GM19238 (cell line): ENCODE results near the gene TAS2R10.
"Not testable (repeated sequence)": the region's sequence is repeated elsewhere in the genome, so short reads cannot be mapped to it uniquely, and the experiment has no call there.

Experiments
- DNase-seq: peaks from one replicate; pipeline ENCODE4 v3.0.0; 2011; ENCODE audit warnings: low spot score; ENCODE audit not compliant: insufficient read length

The TAS2R10 gene, protein sequence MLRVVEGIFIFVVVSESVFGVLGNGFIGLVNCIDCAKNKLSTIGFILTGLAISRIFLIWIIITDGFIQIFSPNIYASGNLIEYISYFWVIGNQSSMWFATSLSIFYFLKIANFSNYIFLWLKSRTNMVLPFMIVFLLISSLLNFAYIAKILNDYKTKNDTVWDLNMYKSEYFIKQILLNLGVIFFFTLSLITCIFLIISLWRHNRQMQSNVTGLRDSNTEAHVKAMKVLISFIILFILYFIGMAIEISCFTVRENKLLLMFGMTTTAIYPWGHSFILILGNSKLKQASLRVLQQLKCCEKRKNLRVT

DNA sequence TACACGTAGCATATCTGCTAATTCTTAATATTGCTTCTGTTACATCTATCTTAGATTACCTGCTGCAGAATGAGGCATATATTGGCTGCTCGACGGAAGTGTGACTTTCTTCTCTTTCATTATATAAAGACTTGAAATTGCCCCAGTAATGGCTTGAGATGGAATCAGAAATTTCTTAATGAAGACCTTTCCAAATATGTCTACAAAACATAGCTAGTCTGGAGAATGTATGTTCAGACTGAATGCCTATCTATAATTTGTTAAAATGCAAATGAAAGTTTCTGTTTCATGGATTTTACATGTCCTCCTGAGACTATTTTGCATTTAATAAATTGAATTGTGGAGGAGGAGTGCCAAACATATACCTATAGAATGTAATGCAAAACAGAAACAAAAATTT, at the start of gene TAS2R10:
TSS of gene TAS2R10 (minus strand) at position 101 of the 400 bp plus-strand sequence. CDS start at position 12, 89 bp downstream.
- no peak for DNase-seq

- no peak for DNase-seq
Observed at GRCh38 chr12:10873378-10873777, 47.2 kb upstream of the TAS2R10 start.

- DNase-seq: no peak
Observed at GRCh38 chr12:10867381-10867780, 41.2 kb upstream of the TAS2R10 start.

DNA sequence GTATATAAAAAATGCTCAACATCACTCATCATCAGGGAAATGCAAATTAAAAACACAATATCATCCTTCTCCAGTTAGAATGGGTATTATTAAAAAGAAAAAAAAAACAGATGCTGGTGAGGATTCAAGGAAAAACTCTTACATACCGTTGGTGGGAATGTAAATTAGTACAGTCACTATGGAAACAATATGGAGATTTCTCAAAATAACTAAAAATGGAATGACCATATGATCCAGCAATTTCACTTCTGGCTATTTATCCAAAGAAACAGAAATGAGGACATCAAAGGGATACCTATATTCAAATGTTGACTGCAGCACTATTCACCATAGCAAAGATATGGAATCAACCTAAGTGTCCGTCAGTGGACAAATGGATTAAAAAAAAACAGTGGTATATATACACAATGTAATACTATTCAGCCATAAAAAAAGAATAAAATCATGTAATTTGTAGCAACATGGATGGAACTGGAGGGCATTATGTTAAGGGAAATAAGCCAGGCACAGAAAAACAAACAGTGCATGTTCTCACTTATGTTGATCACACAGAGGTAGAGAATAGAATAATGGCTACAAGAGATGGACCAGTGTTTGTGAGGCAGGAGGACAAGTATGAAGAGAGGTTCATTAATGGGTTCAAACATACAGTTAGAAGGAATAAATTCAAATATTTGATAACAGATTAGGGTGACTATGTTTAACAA, 37.5 kb upstream of the TAS2R10 start:
- no peak for DNase-seq

DNA sequence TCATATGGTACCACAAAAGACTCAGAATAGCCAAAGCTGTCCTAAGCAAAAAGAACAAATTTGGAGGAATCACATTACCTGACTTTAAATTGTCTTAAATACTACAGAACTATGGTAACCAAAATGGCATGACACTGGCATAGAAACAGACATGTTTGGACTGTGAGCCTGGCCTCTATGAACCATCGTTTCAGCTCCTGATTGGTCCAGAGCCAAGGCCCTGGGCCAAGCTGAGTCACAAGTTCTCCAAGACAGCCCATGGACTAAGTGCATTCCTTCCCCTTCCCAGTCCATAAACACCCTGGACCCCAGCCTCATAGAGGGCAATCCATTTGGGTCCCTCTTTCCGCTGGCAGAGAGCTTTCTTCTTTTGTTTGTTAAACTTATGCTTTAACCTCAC, 35.2 kb upstream of the TAS2R10 start:
- DNase-seq: no peak

- no peak for DNase-seq
Observed at GRCh38 chr12:10855807-10856206, 29.6 kb upstream of the TAS2R10 start.

GRCh38 chr12:10853776-10854175, 27.6 kb upstream of the TAS2R10 start:
- no peak for DNase-seq

GRCh38 chr12:10851243-10851858, 25.2 kb upstream of the TAS2R10 start:
- DNase-seq: no peak

- no peak for DNase-seq
Observed at GRCh38 chr12:10849425-10849878, 23.3 kb upstream of the TAS2R10 start, which contains the start of gene PRR4. TSS of gene PRR4 (minus strand) at chr12:10849475. CDS start at chr12:10849437, 38 bp downstream.

GRCh38 chr12:10847744-10848143, 21.6 kb upstream of the TAS2R10 start:
- DNase-seq: no peak

DNA sequence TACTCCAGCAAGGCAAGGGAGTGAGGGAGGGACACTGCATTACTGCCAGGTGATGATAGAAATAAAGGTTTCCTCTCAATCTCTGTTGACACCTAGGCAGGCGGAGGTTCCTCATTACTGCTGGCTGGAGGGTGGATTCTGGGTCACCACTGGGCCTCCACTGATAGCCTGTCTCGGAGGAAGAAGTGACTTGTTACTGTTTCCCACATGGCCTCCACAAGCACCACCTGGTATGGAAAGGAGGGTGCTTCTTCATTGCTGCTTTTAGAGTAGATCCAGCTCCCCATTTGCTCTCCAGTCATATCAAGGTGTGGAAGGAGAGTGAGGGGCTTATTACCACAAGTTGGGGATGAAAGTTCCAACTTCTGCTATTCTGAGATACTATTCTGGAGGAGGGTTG, 16.7 kb upstream of the TAS2R10 start:
- DNase-seq: no peak

- no peak for DNase-seq
Observed at GRCh38 chr12:10838461-10838860, 12.3 kb upstream of the TAS2R10 start.

GRCh38 chr12:10829994-10830393, 3.8 kb upstream of the TAS2R10 start:
- DNase-seq: no peak

DNA sequence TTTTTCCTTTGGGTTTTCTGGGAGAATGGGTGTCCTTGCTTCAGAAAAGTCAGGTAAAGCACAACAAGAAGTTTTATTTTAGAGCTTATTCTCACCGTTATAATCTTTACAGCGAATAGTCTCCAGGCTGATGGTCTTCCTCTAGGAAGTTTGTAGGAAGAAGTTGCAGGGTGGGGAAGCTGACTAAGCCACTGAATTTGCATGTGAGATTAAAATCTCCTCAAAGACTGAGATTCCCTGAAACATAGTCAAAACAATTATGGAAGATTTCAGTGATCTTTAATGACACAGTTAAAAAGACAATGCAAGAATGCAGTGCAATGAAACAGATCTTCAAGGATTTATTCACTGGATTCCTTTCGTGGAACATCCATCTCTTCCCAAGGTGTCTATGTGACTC, 1.2 kb downstream of the TAS2R10 start:
- DNase-seq: no peak

- DNase-seq: no peak
Observed at GRCh38 chr12:10811883-10812536, 14.1 kb downstream of the TAS2R10 start.

DNA sequence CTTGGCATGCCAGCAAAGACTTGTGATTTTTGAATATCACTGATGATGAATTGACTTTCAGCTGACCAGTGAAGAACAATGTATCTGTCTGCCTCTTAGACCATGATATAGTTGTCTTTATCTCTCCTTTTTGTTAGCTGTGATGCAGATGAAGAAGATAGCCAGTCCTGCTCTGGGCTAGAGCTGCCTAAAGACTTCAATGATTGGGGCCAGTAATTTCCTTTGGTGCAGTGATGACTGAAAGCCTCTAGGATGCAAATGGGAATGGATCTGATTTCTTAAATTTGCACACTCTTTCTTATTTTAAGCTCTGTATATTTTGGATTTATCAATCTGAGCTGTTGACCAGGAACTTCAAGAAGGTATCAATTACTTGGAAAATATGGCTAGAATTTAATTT, 16.1 kb downstream of the TAS2R10 start, which contains the start of gene TAS2R9:
TSS of gene TAS2R9 (minus strand) at position 101 of the 400 bp plus-strand sequence. CDS start at position 8, 93 bp downstream.
- DNase-seq: no peak

DNA sequence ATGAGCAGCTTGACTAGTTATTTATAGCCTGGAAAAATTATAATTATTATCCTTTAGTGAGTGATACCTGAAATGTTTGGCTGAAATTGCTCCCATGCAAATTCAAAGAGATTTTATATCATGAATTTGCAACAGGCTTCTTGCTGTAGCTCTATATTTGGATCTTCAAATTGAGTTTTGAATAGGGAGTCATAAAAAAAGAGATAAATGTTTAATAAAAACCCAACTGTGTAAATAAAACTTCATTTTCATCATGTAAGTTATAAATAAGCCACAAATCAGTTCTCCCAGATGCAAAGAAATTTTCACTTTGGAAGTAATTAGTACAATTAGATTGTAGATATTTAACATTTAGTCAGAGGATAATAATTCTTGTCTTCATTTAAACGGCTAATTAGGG, 19.0 kb downstream of the TAS2R10 start, which contains the start of gene TAS2R8:
TSS of gene TAS2R8 (minus strand) at position 101 of the 400 bp plus-strand sequence. CDS start 306 bp downstream, outside the sequence.
- no peak for DNase-seq

- DNase-seq: no peak
Observed at GRCh38 chr12:10802587-10802986, 23.6 kb downstream of the TAS2R10 start, which contains the start of gene TAS2R7. TSS of gene TAS2R7 (minus strand) at chr12:10802627. CDS start at chr12:10802570, 57 bp downstream.

DNA sequence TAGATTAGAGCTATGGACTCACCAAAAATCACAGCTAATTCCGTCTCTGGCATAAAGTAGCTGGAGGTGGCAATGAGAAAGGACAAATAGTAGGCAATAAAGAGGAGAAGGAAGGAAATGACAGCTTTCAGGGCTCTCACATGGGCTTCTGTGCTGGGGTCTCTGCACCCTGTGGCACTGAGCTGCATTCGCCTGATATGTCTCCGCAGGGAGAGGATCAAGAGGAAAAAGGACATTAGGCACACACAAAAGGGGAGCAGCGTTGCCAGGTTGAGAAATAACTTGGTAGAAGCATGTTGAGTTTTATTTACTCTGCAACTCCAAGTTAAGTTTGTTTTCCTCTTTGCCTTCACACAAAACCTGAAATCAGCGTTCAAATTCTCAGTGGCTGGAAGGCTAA, 24.4 kb downstream of the TAS2R10 start:
- no peak for DNase-seq

- no peak for DNase-seq
Observed at GRCh38 chr12:10794222-10794621, 31.9 kb downstream of the TAS2R10 start.

DNA sequence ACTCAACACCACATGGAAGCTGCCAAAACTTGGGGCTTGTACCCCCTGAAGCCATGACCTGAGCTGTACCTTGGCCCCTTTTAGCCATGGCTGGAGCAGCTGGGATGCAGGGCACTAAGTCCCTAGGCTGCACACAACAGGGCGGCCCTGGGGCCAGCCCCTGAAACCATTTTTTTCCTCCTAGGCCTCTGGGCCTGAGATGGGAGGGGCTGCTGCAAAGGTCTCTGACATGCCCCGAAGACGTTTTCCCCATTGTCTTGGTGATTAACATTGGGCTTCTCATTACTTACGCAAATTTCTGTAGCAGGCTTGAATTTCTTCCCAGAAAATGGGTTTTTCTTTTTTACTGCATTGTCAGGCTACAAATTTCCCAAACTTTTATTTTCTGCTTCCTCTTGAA, 34.4 kb downstream of the TAS2R10 start:
- DNase-seq: not testable (repeated sequence)
